WTC11 (cell line): Measurements from ENCODE around the gene TWF2. TPM values are rescaled to one million over a fixed set of nuclear protein-coding genes. Genes with fewer than 3 reads are reported as not detected.

ENCODE experiments used
- CTCF ChIP-seq: fragments of 200-600 bp; IDR thresholded peaks from 2 replicates; pipeline ENCODE4 v1.8.0; 2022; ENCODE audit warnings: antibody characterized with exemption
- ERG ChIP-seq: fragments of 250-450 bp; sonication (Bioruptor Pico); IDR thresholded peaks from 2 replicates; pipeline ENCODE4 v1.8.0; 2021; ENCODE audit warnings: mild to moderate bottlenecking
- ESRRA ChIP-seq: sonication (generic); formaldehyde crosslinking; IDR thresholded peaks from 2 replicates; pipeline ENCODE4 v1.8.1; 2022; ENCODE audit warnings: mild to moderate bottlenecking, missing genetic modification reagents, borderline replicate concordance
- FOXJ3 ChIP-seq: sonication (generic); formaldehyde crosslinking; IDR thresholded peaks from 2 replicates; pipeline ENCODE4 v1.9.0; 2021; ENCODE audit warnings: missing genetic modification reagents, mild to moderate bottlenecking, borderline replicate concordance
- FOXP1 ChIP-seq: sonication (generic); formaldehyde crosslinking; IDR thresholded peaks from 2 replicates; pipeline ENCODE4 v1.8.0; 2022; ENCODE audit warnings: missing genetic modification reagents, mild to moderate bottlenecking, moderate library complexity, borderline replicate concordance
- GRHL2 ChIP-seq: fragments of 250-450 bp; sonication (Bioruptor Pico); IDR thresholded peaks from 2 replicates; pipeline ENCODE4 v1.8.0; 2022; ENCODE audit warnings: mild to moderate bottlenecking, moderate library complexity; ENCODE audit not compliant: insufficient replicate concordance, severe bottlenecking
- GTF2I ChIP-seq: fragments of 250-450 bp; sonication (Bioruptor Pico); conservative IDR thresholded peaks from 2 replicates; pipeline ENCODE4 v1.4.0; 2021; ENCODE audit warnings: mild to moderate bottlenecking
- IRF2 ChIP-seq: sonication (generic); formaldehyde crosslinking; IDR thresholded peaks from 2 replicates; pipeline ENCODE4 v1.8.0; 2022; ENCODE audit warnings: low read depth, missing genetic modification reagents, borderline replicate concordance
- NFE2L1 ChIP-seq: sonication (generic); formaldehyde crosslinking; IDR thresholded peaks from 2 replicates; pipeline ENCODE4 v1.8.1; 2023; ENCODE audit warnings: missing genetic modification reagents
- NFYB ChIP-seq: sonication (generic); formaldehyde crosslinking; conservative IDR thresholded peaks from 2 replicates; pipeline ENCODE4 v1.8.0; 2022; ENCODE audit warnings: low read depth, missing genetic modification reagents
- NR1H2 ChIP-seq: sonication (generic); formaldehyde crosslinking; IDR thresholded peaks from 2 replicates; pipeline ENCODE4 v1.9.0; 2021; ENCODE audit warnings: mild to moderate bottlenecking, moderate library complexity, missing genetic modification reagents
- PRRX2 ChIP-seq: fragments of 250-450 bp; sonication (Bioruptor Pico); IDR thresholded peaks from 2 replicates; pipeline ENCODE4 v1.8.0; 2021; ENCODE audit warnings: mild to moderate bottlenecking
- RORB ChIP-seq: fragments of 250-450 bp; sonication (Bioruptor Pico); IDR thresholded peaks from 2 replicates; pipeline ENCODE4 v1.9.0; 2021; ENCODE audit warnings: mild to moderate bottlenecking
- SMAD3 ChIP-seq: sonication (generic); formaldehyde crosslinking; IDR thresholded peaks from 2 replicates; pipeline ENCODE4 v1.8.0; 2022; ENCODE audit warnings: missing genetic modification reagents, mild to moderate bottlenecking, borderline replicate concordance
- TP53 ChIP-seq: sonication (generic); formaldehyde crosslinking; IDR thresholded peaks from 2 replicates; pipeline ENCODE4 v1.8.1; 2023; ENCODE audit warnings: mild to moderate bottlenecking, missing genetic modification reagents
- ZNF232 ChIP-seq: sonication (generic); formaldehyde crosslinking; IDR thresholded peaks from 2 replicates; pipeline ENCODE4 v1.8.0; 2022; ENCODE audit warnings: mild to moderate bottlenecking, missing genetic modification reagents
- ZNF317 ChIP-seq: sonication (generic); formaldehyde crosslinking; IDR thresholded peaks from 2 replicates; pipeline ENCODE4 v1.8.1; 2023; ENCODE audit warnings: low read depth, mild to moderate bottlenecking, moderate library complexity, missing genetic modification reagents, borderline replicate concordance
- ZNF423 ChIP-seq: fragments of 250-450 bp; sonication (Bioruptor Pico); IDR thresholded peaks from 2 replicates; pipeline ENCODE4 v2.1.2; 2022; ENCODE audit warnings: mild to moderate bottlenecking, moderate library complexity
- ZNF532 ChIP-seq: fragments of 250-450 bp; sonication (Bioruptor Pico); IDR thresholded peaks from 2 replicates; pipeline ENCODE4 v1.9.0; 2021; ENCODE audit warnings: mild to moderate bottlenecking, borderline replicate concordance
- total RNA-seq: library from RNA; stranded (reverse); gene quantifications from 3 replicates; pipeline ENCODE4 v1.2.3, GENCODE V29; 2021
- TF ChIP-seq, protein P1 (sequence below): sonication (generic); formaldehyde crosslinking; IDR thresholded peaks from 2 replicates; pipeline ENCODE4 v1.8.0; 2022; ENCODE audit warnings: mild to moderate bottlenecking, missing genetic modification reagents
- TF ChIP-seq, protein P2 (sequence below): sonication (generic); formaldehyde crosslinking; IDR thresholded peaks from 2 replicates; pipeline ENCODE4 v1.8.0; 2023; ENCODE audit warnings: missing genetic modification reagents
- TF ChIP-seq, protein P3 (sequence below): sonication (generic); formaldehyde crosslinking; IDR thresholded peaks from 2 replicates; pipeline ENCODE4 v1.8.0; 2022; ENCODE audit warnings: mild to moderate bottlenecking, missing genetic modification reagents
- TF ChIP-seq, protein P4 (sequence below): sonication (generic); formaldehyde crosslinking; IDR thresholded peaks from 2 replicates; pipeline ENCODE4 v1.8.0; 2022; ENCODE audit warnings: mild to moderate bottlenecking, missing genetic modification reagents

The TWF2 gene
- total RNA-seq, 1 experiment from 2014 or later = 71.1 TPM

DNA sequence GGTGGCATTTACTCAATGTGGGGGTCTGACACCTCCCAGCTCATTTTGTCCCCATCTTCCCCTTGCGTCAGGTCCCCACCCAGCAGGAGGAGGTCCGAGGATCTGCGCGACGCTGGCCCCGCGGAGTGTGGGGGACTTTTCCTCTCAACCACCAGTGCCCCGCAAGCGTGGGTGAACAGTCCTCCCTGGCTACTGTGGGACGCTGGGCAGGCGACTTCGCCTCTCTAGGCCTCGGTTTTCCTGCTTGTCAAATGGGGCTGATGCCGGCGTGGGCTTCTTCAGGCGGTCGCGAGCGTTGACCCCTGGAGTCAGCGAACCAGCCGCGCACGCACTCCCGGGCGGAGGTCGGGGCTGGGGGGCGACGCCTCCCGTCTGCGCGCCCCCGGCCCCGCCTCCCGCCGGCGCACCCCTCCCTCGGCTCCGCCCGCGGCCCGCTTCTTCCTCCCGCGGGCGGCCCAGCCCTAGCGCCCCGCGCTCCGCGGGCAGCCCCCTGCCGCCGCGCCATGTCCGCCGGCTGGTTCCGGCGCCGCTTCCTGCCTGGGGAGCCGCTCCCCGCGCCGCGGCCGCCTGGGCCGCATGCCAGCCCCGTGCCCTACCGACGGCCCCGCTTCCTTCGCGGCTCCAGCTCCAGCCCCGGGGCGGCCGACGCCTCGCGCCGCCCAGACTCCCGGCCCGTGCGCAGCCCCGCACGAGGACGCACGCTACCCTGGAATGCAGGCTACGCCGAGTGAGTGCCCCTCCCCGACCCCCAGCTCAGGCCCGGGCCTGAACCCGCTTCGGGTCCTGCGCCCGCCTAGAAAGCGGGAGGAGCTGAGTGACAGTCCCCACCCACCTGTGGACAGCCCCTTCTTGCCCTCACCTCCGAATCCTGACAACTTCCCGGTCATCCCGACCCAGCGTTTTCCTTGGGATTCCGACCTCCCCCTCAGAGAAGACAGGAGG lies 6.6 kb upstream of the TWF2 start, which contains the start of gene PPM1M (continued):
- TF ChIP-seq ERG (CRISPR knock-in tag) (no peak), NR1H2 (CRISPR knock-in tag) (no peak), ZNF532 (CRISPR knock-in tag) (0 out of 2 replicates have a peak, but pooled peaks have one; percentile 61), ZNF232 (CRISPR knock-in tag) (no peak), FOXJ3 (CRISPR knock-in tag) (no peak), TP53 (CRISPR knock-in tag) (peak; percentile 82; the same call in 1 of the 2 replicates), GTF2I (no peak), ZNF317 (CRISPR knock-in tag) (0 out of 2 replicates have a peak, but pooled peaks have one; percentile 17), RORB (no peak), ZNF423 (CRISPR knock-in tag) (no peak), PRRX2 (no peak), ESRRA (peak; percentile 69; the same call in 1 of the 2 replicates), GRHL2 (CRISPR knock-in tag) (no peak), SMAD3 (CRISPR knock-in tag) (no peak), CTCF (no peak), FOXP1 (CRISPR knock-in tag) (peak; percentile 92; the same call in 1 of the 2 replicates), IRF2 (CRISPR knock-in tag) (no peak), NFE2L1 (CRISPR knock-in tag) (no peak), NFYB (CRISPR knock-in tag) (0 out of 2 replicates have a peak, but pooled peaks have one; percentile 23)
- TF ChIP-seq, protein P1, sequence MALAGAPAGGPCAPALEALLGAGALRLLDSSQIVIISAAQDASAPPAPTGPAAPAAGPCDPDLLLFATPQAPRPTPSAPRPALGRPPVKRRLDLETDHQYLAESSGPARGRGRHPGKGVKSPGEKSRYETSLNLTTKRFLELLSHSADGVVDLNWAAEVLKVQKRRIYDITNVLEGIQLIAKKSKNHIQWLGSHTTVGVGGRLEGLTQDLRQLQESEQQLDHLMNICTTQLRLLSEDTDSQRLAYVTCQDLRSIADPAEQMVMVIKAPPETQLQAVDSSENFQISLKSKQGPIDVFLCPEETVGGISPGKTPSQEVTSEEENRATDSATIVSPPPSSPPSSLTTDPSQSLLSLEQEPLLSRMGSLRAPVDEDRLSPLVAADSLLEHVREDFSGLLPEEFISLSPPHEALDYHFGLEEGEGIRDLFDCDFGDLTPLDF = no peak
- TF ChIP-seq, protein P2, sequence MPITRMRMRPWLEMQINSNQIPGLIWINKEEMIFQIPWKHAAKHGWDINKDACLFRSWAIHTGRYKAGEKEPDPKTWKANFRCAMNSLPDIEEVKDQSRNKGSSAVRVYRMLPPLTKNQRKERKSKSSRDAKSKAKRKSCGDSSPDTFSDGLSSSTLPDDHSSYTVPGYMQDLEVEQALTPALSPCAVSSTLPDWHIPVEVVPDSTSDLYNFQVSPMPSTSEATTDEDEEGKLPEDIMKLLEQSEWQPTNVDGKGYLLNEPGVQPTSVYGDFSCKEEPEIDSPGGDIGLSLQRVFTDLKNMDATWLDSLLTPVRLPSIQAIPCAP (CRISPR knock-in tag) = no peak
- TF ChIP-seq, protein P3, sequence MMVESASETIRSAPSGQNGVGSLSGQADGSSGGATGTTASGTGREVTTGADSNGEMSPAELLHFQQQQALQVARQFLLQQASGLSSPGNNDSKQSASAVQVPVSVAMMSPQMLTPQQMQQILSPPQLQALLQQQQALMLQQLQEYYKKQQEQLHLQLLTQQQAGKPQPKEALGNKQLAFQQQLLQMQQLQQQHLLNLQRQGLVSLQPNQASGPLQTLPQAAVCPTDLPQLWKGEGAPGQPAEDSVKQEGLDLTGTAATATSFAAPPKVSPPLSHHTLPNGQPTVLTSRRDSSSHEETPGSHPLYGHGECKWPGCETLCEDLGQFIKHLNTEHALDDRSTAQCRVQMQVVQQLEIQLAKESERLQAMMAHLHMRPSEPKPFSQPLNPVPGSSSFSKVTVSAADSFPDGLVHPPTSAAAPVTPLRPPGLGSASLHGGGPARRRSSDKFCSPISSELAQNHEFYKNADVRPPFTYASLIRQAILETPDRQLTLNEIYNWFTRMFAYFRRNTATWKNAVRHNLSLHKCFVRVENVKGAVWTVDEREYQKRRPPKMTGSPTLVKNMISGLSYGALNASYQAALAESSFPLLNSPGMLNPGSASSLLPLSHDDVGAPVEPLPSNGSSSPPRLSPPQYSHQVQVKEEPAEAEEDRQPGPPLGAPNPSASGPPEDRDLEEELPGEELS (CRISPR knock-in tag) = peak; percentile 42
- TF ChIP-seq, protein P4, sequence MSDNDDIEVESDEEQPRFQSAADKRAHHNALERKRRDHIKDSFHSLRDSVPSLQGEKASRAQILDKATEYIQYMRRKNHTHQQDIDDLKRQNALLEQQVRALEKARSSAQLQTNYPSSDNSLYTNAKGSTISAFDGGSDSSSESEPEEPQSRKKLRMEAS (CRISPR knock-in tag) = peak; percentile 89; the same call in 1 of the 2 replicates
